OCI-LY7 (cell line): ENCODE data around the gene CSH2. TPM values are rescaled to one million over a fixed set of nuclear protein-coding genes. Genes with fewer than 3 reads are reported as not detected.

Experiments used
- BruUV-seq: library from RNA; stranded (reverse); fragments of 400-500 nt; replicated peaks from 2 replicates; lab custom pipeline; 2021; lab: Mats Ljungman, UMichigan
- CTCF ChIA-PET: fragments of 300-600 bp; sonication (Branson Sonifier 250); formaldehyde crosslinking; loops from one replicate; lab custom pipeline; 2022; ENCODE audit warnings: antibody characterized with exemption; ENCODE audit not compliant: unreplicated experiment; lab: Charles Lee
- POLR2A ChIA-PET: fragments of 300-600 bp; sonication (Branson Sonifier 250); formaldehyde crosslinking; loops from one replicate; lab custom pipeline; 2022; ENCODE audit warnings: antibody characterized with exemption; lab: Charles Lee
- DNase-seq: peaks from one replicate; pipeline ENCODE4 v3.0.0-alpha.2; 2015; ENCODE audit warnings: low spot score
- H2AFZ ChIP-seq: fragments of 200-600 bp; sonication (generic), shearing (Covaris generic); 2 replicates; pipeline ENCODE4 v1.6.1; 2014; ENCODE audit warnings: mild to moderate bottlenecking, antibody characterized with exemption, low read length, moderate library complexity
- H3K27ac ChIP-seq: fragments of 200-600 bp; sonication (generic); 2 replicates; pipeline ENCODE4 v1.5.1; 2014; ENCODE audit warnings: mixed run types, low read depth, mild to moderate bottlenecking, moderate library complexity, low read length, inconsistent platforms; ENCODE audit not compliant: poor library complexity, severe bottlenecking
- H3K36me3 ChIP-seq: fragments of 200-600 bp; sonication (generic); 2 replicates; pipeline ENCODE4 v1.6.1; 2014; ENCODE audit warnings: mild to moderate bottlenecking, antibody characterized with exemption, low read length, moderate library complexity, mixed read lengths; ENCODE audit not compliant: insufficient read depth
- H3K4me1 ChIP-seq: fragments of 200-600 bp; sonication (generic); 2 replicates; pipeline ENCODE4 v1.5.1; 2014; ENCODE audit warnings: mild to moderate bottlenecking, low read length; ENCODE audit not compliant: insufficient read depth, poor library complexity, severe bottlenecking
- H3K4me2 ChIP-seq: fragments of 200-600 bp; sonication (generic); 2 replicates; pipeline ENCODE4 v1.6.1; 2014; ENCODE audit warnings: mild to moderate bottlenecking, low read length
- H3K4me3 ChIP-seq: fragments of 200-600 bp; sonication (generic); 2 replicates; pipeline ENCODE4 v1.5.1; 2014; ENCODE audit warnings: mild to moderate bottlenecking, low read depth, low read length; ENCODE audit not compliant: poor library complexity, severe bottlenecking
- H3K79me2 ChIP-seq: fragments of 200-600 bp; sonication (generic); 2 replicates; pipeline ENCODE4 v1.6.1; 2016; ENCODE audit warnings: low read depth, mild to moderate bottlenecking, low read length, moderate library complexity, mixed read lengths; ENCODE audit not compliant: insufficient read depth
- H3K9me2 ChIP-seq: fragments of 200-600 bp; sonication (generic); 2 replicates; pipeline ENCODE4 v1.6.1; 2016; ENCODE audit warnings: mild to moderate bottlenecking, low read length, mixed read lengths; ENCODE audit not compliant: insufficient read depth
- H3K9me3 ChIP-seq: fragments of 200-600 bp; sonication (generic); 2 replicates; pipeline ENCODE4 v1.6.1; 2014; ENCODE audit warnings: mild to moderate bottlenecking, mixed run types, low read length, mixed read lengths
- H4K20me1 ChIP-seq: fragments of 200-600 bp; sonication (generic); 2 replicates; pipeline ENCODE4 v1.6.1; 2014; ENCODE audit warnings: mild to moderate bottlenecking, antibody characterized with exemption, low read length, moderate library complexity, mixed read lengths; ENCODE audit not compliant: insufficient read depth
- EZH2phosphoT487 ChIP-seq: fragments of 200-600 bp; sonication (generic); IDR thresholded peaks from 2 replicates; pipeline ENCODE4 v1.6.1; 2018; ENCODE audit warnings: low read depth, borderline replicate concordance, mild to moderate bottlenecking, mixed run types, antibody characterized with exemption, low read length, moderate library complexity, mixed read lengths
- intact Hi-C: fragments of 100-400 bp; cut with micrococcal nuclease; formaldehyde crosslinking; loops from one replicate; pipeline ENCODE4 v1.10.0; 2022; ENCODE audit not compliant: unreplicated experiment
- total RNA-seq, 2 experiments: library from RNA; depleted of rRNA in 1 of 2; stranded (reverse); fragments of >200 nt in 1 of 2; shearing (Covaris generic) in 1 of 2; gene quantifications; 2 replicates each; pipeline ENCODE4 v1.2.3, GENCODE V29; 2014 to 2022
- TF ChIP-seq, protein P1 (sequence below): fragments of 200-600 bp; sonication (generic); conservative IDR thresholded peaks from 2 replicates; pipeline ENCODE4 v1.5.1; 2014; ENCODE audit warnings: mild to moderate bottlenecking, antibody characterized with exemption, low read length, moderate library complexity, mixed read lengths

The CSH2 gene
- total RNA-seq, 2 experiments from 2014 or later, result not detected

DNA sequence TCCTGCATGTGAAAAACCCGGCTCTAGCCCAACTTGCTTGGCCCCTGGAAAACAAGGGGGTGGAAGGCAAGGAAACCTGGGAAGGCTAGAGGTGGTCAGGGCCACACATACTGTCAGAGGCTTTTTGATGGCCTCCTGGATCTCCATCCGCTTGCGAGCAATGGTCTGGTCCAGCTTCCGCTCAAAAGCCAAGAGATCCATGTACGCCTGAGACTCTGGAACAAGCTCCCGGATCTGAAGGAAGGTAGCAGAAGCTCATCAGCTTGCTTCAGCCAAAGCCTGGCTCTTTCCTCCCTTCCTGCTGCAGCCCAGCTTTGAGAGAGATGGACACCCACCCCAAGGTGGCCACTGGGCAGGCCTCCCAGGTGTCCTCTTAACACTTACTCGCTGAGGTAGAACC, 36.7 kb downstream of the CSH2 start:
- POLR2A ChIA-PET, result no interaction called here
- peaks cover 55% of the 10 kb centered on the region for H3K79me2 ChIP-seq
- H2AFZ ChIP-seq, result no peak overlapping the region
- H3K4me1 ChIP-seq, result peaks cover 39% of the 10 kb centered on the region
- CTCF ChIA-PET, result no interaction called here
- H3K4me3 ChIP-seq, result no peak overlapping the region
- BruUV-seq, result no TSS peak
- TF ChIP-seq, protein P1, sequence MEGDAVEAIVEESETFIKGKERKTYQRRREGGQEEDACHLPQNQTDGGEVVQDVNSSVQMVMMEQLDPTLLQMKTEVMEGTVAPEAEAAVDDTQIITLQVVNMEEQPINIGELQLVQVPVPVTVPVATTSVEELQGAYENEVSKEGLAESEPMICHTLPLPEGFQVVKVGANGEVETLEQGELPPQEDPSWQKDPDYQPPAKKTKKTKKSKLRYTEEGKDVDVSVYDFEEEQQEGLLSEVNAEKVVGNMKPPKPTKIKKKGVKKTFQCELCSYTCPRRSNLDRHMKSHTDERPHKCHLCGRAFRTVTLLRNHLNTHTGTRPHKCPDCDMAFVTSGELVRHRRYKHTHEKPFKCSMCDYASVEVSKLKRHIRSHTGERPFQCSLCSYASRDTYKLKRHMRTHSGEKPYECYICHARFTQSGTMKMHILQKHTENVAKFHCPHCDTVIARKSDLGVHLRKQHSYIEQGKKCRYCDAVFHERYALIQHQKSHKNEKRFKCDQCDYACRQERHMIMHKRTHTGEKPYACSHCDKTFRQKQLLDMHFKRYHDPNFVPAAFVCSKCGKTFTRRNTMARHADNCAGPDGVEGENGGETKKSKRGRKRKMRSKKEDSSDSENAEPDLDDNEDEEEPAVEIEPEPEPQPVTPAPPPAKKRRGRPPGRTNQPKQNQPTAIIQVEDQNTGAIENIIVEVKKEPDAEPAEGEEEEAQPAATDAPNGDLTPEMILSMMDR, result no peak
- TF ChIP-seq EZH2phosphoT487, result no peak
- H3K27ac ChIP-seq, result no peak overlapping the region
- no peak overlapping the region for H3K4me2 ChIP-seq
- H4K20me1 ChIP-seq, result peaks cover 18% of the 10 kb centered on the region
- H3K36me3 ChIP-seq, result peaks cover 76% of the 10 kb centered on the region
- H3K9me3 ChIP-seq, result no peaks in the 10 kb centered on the region
- H3K9me2 ChIP-seq, result no peaks in the 10 kb centered on the region
- no peak for DNase-seq
- intact Hi-C loops, result no loop called here

DNA sequence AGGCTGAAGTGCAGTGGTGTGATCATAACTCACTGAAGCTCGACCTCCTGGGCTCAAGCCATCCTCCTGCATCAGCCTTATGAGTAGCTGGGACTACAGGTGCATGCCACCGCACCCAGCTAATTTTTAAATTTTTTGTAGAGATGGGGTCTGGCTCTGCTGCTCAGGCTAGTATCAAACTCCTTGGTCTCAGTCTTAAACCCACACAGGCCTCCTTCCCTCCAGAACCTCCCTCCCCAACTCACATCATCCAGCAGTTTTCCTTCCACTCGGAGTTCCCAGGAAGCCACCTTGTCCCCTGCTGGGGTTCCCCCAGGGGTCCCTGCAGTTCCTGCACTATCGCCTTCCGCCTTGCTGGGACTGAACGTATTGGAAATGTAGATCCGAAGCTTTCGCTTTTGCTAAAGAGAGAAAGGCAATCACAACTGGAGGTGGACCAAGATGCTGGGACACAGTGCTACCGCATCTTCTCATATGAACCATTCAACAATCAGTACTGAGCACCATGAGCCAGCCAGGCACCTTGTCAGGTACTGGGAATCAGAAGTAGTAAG, 38.2 kb downstream of the CSH2 start:
- H4K20me1 ChIP-seq, result 0 out of 2 replicates have a peak, but pooled peaks cover 10% of the 10 kb centered on the region
- TF ChIP-seq, protein P1, result peak; percentile 27; the same call in 1 of the 2 replicates
- TF ChIP-seq EZH2phosphoT487, result no peak
- no peak overlapping the region for H3K4me2 ChIP-seq
- no TSS peak for BruUV-seq
- ChIA-PET CTCF (interaction anchor here (1.0 kb wide), 1 partner anchor 14 kb away, joined by 3 read pairs; no protein-coding TSS in a partner anchor), POLR2A (no interaction called here)
- intact Hi-C loops, result no loop called here
- H3K4me3 ChIP-seq, result no peak overlapping the region
- H3K36me3 ChIP-seq, result peaks cover 86% of the 10 kb centered on the region
- DNase-seq, result no peak
- H3K79me2 ChIP-seq, result peaks cover 39% of the 10 kb centered on the region
- peaks cover 28% of the 10 kb centered on the region for H3K4me1 ChIP-seq
- no peaks in the 10 kb centered on the region for H3K9me3 ChIP-seq
- H3K9me2 ChIP-seq, result no peaks in the 10 kb centered on the region
- peak overlapping the region; percentile 41 for H3K27ac ChIP-seq
- H2AFZ ChIP-seq, result no peak overlapping the region
